ENCODE data around the gene SMIM8.

SMIM8 gene, protein sequence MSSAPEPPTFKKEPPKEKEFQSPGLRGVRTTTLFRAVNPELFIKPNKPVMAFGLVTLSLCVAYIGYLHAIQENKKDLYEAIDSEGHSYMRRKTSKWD

DNA sequence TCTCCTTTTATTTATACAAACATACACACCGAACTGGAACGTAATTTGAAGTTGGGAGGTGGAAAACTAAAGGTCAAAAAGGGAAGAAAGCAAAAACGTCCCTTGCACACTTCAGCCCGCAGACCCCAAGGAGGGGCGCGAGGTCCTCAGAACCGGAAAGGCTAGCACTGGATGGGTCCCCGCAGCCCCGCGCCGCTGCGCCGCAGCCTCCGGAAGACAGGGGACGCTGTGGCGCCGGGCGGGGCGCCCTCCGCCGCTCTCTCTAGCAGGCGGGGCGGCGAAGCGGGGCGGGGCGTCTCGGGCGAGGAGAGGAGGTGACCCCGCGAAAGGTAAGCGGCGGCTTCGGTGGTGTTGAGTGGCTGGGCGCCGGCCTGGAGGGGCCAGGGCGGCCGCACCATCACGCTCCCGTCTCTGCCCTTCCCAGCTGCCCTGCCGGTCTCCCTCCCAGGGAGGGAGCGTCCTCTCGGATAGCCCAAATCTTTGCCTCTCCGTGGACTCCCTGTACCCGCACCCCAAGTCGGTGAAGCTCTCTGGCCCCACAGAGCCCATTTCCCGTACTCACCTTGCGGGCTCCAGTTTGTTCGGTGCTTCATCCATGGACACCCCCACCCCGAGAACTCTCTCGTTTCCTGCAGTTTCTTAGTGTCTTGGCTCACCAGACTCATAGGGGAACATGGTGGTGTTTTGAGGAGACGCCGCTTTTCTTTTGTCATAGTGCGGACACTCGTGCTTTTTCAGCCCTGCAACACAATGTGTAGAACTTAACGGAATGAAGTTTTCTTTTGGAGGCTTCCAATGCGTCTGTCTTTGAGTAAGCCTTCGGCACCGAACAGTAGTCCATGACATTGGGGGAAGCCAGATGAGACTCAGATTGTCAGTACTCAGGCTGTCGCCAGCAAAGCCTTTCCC, at the start of gene SMIM8:
Gene SMIM8 (plus strand): TSS at position 285 of the 909 bp plus-strand sequence. CDS start 14,444 bp downstream, outside the sequence.
- peak; percentile 95 for DNase-seq (ENCODE audit: low spot score)
- in situ Hi-C loops (cut with MboI; ENCODE audit: low sequenced_read_pairs, unreplicated experiment), result no loop called here
- TF ChIP-seq, protein P1, sequence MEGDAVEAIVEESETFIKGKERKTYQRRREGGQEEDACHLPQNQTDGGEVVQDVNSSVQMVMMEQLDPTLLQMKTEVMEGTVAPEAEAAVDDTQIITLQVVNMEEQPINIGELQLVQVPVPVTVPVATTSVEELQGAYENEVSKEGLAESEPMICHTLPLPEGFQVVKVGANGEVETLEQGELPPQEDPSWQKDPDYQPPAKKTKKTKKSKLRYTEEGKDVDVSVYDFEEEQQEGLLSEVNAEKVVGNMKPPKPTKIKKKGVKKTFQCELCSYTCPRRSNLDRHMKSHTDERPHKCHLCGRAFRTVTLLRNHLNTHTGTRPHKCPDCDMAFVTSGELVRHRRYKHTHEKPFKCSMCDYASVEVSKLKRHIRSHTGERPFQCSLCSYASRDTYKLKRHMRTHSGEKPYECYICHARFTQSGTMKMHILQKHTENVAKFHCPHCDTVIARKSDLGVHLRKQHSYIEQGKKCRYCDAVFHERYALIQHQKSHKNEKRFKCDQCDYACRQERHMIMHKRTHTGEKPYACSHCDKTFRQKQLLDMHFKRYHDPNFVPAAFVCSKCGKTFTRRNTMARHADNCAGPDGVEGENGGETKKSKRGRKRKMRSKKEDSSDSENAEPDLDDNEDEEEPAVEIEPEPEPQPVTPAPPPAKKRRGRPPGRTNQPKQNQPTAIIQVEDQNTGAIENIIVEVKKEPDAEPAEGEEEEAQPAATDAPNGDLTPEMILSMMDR (IDR thresholded peaks at IDR 0.05; ENCODE audit: borderline replicate concordance, control extremely low read depth, extremely low read depth, insufficient read depth, missing control alignments), result peak; percentile 98

DNA sequence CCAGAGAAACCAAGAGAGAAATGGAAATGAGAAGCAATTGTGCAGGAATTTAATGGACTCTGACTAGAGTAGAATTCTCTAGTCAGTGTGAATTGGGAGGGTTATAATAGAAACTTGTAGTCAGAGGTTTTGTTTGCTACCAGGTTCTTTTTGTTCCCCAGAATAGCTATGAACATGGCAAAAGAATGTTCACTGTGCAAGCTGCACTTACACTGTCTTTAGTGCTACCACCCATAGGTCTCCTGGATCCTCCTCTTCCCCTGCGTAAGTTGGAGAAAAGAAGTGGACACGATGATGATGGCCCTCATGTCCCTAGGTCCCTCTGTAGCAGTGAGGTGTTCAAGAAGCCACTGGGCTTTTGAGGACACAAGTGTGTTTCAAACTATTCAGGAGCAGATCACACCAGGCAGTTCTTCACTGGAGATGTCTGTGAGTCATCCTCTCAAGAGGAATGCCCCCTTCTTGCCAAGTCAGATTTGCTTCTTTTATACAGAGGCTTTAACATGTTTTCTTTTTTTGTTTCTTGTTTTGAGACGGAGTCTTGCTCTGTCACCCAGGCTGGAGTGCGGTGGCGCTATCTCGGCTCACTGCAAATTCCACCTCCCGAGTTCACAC, 47.6 kb upstream of the SMIM8 start:
- TF ChIP-seq, protein P1 (IDR thresholded peaks at IDR 0.05; ENCODE audit: borderline replicate concordance, control extremely low read depth, extremely low read depth, insufficient read depth, missing control alignments), result no peak
- DNase-seq (ENCODE audit: low spot score), result no peak
- in situ Hi-C loops (cut with MboI; ENCODE audit: low sequenced_read_pairs, unreplicated experiment), result no loop called here

DNA sequence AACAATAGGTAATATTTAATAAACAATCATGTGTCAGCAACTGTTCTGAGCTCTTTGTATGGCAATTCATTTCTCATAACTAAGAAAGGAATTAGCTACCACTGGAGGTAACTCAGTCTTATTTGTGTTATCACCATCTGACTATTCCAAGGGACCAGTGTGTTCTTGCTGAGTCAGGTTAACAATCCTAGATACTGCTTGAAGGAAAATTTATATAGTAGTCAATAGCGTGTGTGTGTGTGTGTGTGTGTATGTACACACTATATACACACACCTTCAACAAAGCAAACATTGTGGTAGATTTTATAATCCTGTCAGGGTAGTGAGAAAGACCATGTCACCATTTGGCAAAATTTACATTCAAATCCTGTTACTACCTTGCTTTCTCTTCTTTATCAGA, 45.8 kb upstream of the SMIM8 start:
- TF ChIP-seq, protein P1 (IDR thresholded peaks at IDR 0.05; ENCODE audit: borderline replicate concordance, control extremely low read depth, extremely low read depth, insufficient read depth, missing control alignments), result no peak
- in situ Hi-C loops (cut with MboI; ENCODE audit: low sequenced_read_pairs, unreplicated experiment), result no loop called here
- no peak for DNase-seq (ENCODE audit: low spot score)

DNA sequence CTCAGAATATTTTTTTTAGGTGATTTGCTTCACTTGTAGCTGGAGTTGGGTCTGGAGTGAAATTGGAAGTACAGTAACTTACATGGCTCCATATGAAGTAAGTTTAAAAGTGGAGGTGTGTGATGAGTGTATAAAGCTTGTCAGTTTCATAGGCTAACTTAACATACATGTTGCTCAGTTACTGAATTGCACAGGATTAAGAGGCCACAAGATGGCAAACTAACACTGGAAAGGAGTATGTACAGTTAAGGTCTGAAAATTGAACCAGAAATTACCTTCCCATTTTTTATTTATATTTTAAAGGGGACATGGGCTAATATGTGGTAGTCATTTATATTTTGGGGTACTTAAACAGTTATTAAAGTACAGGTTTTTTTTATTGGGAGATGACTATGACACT, 45.3 kb upstream of the SMIM8 start:
- DNase-seq (ENCODE audit: low spot score), result no peak
- in situ Hi-C loops (cut with MboI; ENCODE audit: low sequenced_read_pairs, unreplicated experiment), result no loop called here
- TF ChIP-seq, protein P1 (IDR thresholded peaks at IDR 0.05; ENCODE audit: borderline replicate concordance, control extremely low read depth, extremely low read depth, insufficient read depth, missing control alignments), result no peak

DNA sequence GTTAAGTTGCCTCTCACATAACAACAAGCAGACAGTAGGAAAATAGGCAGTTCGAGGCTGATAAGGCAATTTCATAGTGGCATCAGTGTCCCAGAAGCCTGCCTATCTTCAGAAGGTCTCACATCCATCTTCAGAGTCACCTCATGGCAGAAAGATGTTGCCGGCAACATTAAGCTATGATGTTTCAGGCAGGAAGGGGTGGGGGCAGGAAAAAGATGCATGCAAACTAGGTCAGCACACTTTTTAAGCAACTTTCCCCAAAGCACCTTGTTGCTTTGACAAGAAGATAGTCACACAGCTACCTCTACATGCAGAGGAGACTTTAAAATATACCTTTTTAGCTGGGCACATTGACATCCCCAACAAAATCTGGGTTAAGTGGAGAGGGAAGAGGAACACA, 43.2 kb upstream of the SMIM8 start:
- TF ChIP-seq, protein P1 (IDR thresholded peaks at IDR 0.05; ENCODE audit: borderline replicate concordance, control extremely low read depth, extremely low read depth, insufficient read depth, missing control alignments), result no peak
- in situ Hi-C loops (cut with MboI; ENCODE audit: low sequenced_read_pairs, unreplicated experiment), result no loop called here
- DNase-seq (ENCODE audit: low spot score), result no peak

DNA sequence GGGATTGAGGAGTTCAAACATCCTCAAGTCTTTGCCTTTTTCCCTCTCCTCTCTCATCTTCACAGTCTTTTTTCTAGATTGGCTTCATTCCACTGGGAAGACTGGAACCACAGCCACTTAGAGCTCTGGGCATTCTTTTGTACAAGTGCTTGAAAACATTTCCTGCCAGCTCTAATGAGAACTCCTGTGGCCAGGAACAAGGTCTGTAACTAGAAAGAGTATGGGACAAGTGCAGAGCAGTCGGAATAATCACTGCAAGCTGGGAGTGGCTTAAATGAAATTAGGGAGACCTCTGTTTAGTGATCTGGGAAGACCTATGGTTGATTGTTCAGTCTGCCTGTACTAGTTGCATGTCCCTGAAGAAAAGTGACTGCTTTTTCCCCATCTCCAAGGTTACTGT, 41.0 kb upstream of the SMIM8 start:
- in situ Hi-C loops (cut with MboI; ENCODE audit: low sequenced_read_pairs, unreplicated experiment), result no loop called here
- DNase-seq (ENCODE audit: low spot score), result no peak
- TF ChIP-seq, protein P1 (IDR thresholded peaks at IDR 0.05; ENCODE audit: borderline replicate concordance, control extremely low read depth, extremely low read depth, insufficient read depth, missing control alignments), result no peak
